ENCODE results near the gene CIDEB.

- TF ChIP-seq CTCF (conservative IDR thresholded peaks at IDR 0.05), result no peak
- no peak for TF ChIP-seq EZH2 (IDR thresholded peaks at IDR 0.05; ENCODE audit: low read depth)
Measured at GRCh38 chr14:24342889-24343288, 35.1 kb upstream of the CIDEB start.

Measured in PC-9 (cell line).